ELF-1 (cell line): ENCODE data around the gene FLYWCH2.
A peak's percentile ranks its signal among the peaks of the same experiment; 100 is the strongest.
"Not testable (repeated sequence)": the region's sequence is repeated elsewhere in the genome, so short reads cannot be mapped to it uniquely, and the experiment has no call there.

Experiments
- DNase-seq: peaks from one replicate; pipeline ENCODE4 v3.0.0-alpha.2; 2016; ENCODE audit warnings: low read depth, low spot score

FLYWCH2 gene

GRCh38 chr16:2912330-2913199 is 29.6 kb downstream of the FLYWCH2 start:
- no peak for DNase-seq

GRCh38 chr16:2913603-2914002 is 30.6 kb downstream of the FLYWCH2 start:
- DNase-seq = no peak

GRCh38 chr16:2914233-2914632 is 31.2 kb downstream of the FLYWCH2 start:
- DNase-seq = no peak

- no peak for DNase-seq
These were observed 32.3 kb downstream of the FLYWCH2 start for GRCh38 chr16:2915196-2915929.

- DNase-seq = peak; percentile 77
These were observed 36.7 kb downstream of the FLYWCH2 start for GRCh38 chr16:2919511-2920255.

GRCh38 chr16:2923481-2923880 is 40.5 kb downstream of the FLYWCH2 start:
- no peak for DNase-seq

- DNase-seq = no peak
These were observed 42.1 kb downstream of the FLYWCH2 start for GRCh38 chr16:2924901-2925755.

- no peak for DNase-seq
These were observed 43.1 kb downstream of the FLYWCH2 start for GRCh38 chr16:2925951-2926649.

- no peak for DNase-seq
These were observed 43.6 kb downstream of the FLYWCH2 start for GRCh38 chr16:2926650-2926999.

GRCh38 chr16:2927010-2927646 is 44.1 kb downstream of the FLYWCH2 start:
- DNase-seq = peak; percentile 93

- not testable (repeated sequence) for DNase-seq
These were observed 45.1 kb downstream of the FLYWCH2 start for GRCh38 chr16:2928151-2928550.

- no peak for DNase-seq
These were observed 45.8 kb downstream of the FLYWCH2 start for GRCh38 chr16:2928796-2929195.

GRCh38 chr16:2929693-2930092 is 46.7 kb downstream of the FLYWCH2 start:
- DNase-seq = no peak

- DNase-seq = no peak
These were observed 47.2 kb downstream of the FLYWCH2 start for GRCh38 chr16:2930236-2930635.

GRCh38 chr16:2931231-2931914 is 48.4 kb downstream of the FLYWCH2 start:
- not testable (repeated sequence) for DNase-seq

GRCh38 chr16:2933136-2933535 is 50.1 kb downstream of the FLYWCH2 start:
- DNase-seq = no peak

- DNase-seq = no peak
These were observed 50.7 kb downstream of the FLYWCH2 start for GRCh38 chr16:2933701-2934100.

GRCh38 chr16:2934450-2934849 is 51.4 kb downstream of the FLYWCH2 start:
- DNase-seq = no peak

GRCh38 chr16:2936436-2937011 is 53.5 kb downstream of the FLYWCH2 start:
- DNase-seq = no peak
